ENCODE results near the gene CTIF. TPM values are rescaled to one million over a fixed set of nuclear protein-coding genes. Genes with fewer than 3 reads are reported as not detected.

The CTIF gene
- total and polyA plus RNA-seq, 2 experiments from 2014 or later, result 8.6 to 14.4 TPM

DNA sequence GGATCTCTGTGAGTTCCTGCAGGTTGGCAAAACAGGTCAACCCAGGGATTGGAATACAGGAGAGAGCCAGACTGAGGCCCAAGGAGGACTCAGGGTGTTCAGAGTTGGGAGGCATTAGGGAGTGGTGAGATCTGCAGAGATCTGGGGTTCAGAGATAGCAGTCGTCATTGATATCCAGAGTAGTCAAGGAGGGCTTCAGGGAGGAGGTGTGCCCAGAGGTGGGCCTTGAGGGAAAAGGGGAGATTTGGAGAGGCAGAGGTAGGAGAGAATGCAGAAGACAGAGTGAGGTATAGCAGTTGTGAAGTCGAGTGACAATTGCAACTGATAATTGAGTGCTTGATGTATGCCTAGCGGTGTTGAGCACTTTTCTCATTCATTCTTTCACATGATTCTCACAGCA is 70.3 kb downstream of the CTIF start (continued):
- TF ChIP-seq REST (IDR thresholded peaks at IDR 0.05; ENCODE audit: unreplicated experiment), result no peak
- TF ChIP-seq ZNF114 (CRISPR knock-in tag; IDR thresholded peaks at IDR 0.05), result no peak
- no peak for TF ChIP-seq EZH2 (IDR thresholded peaks at IDR 0.05; ENCODE audit: low read depth, unreplicated experiment)
- no peak for TF ChIP-seq CTCF (conservative IDR thresholded peaks at IDR 0.05; ENCODE audit: low read depth in 2 of 2)

GRCh38 chr18:48609820-48610815 is 71.3 kb downstream of the CTIF start:
- Histone ChIP-seq H3K9me2 (ENCODE audit: insufficient read depth) (no peaks in the 10 kb centered on the region), H3K4me1 (ENCODE audit: insufficient read depth) (peaks cover 11% of the 10 kb centered on the region; the same call in 1 of the 2 replicates), H2AFZ (no peak overlapping the region), H4K20me1 (replicated peaks; ENCODE audit: insufficient read depth) (peaks cover 5% of the 10 kb centered on the region; the same call in 1 of the 2 replicates), H3K4me3 (no peak overlapping the region), H3K27me3 (ENCODE audit: insufficient read depth) (no peaks in the 10 kb centered on the region), H3K79me2 (replicated peaks; ENCODE audit: insufficient read depth) (peaks cover 18% of the 10 kb centered on the region), H3K4me2 (no peak overlapping the region), H3K36me3 (ENCODE audit: insufficient read depth) (no peaks in the 10 kb centered on the region), H3F3A (replicated peaks; ENCODE audit: low read depth) (no peaks in the 10 kb centered on the region), H3K27ac (ENCODE audit: low read depth) (no peak overlapping the region)
- no peaks in the 10 kb centered on the region for H3K9me3 Mint-ChIP-seq
- H3K4me1 Mint-ChIP-seq, result peaks cover 26% of the 10 kb centered on the region
- no peak overlapping the region for H3K27ac Mint-ChIP-seq
- DNase-seq (ENCODE audit: low spot score), result no peak
- ATAC-seq, result no peak
- H3K4me3 Mint-ChIP-seq, result no peak overlapping the region
- H3K36me3 Mint-ChIP-seq (ENCODE audit: low read depth), result no peaks in the 10 kb centered on the region
- peaks cover 2% of the 10 kb centered on the region for H3K27me3 Mint-ChIP-seq (ENCODE audit: insufficient read depth, low read depth, poor library complexity)
- TF ChIP-seq REST (IDR thresholded peaks at IDR 0.05; ENCODE audit: unreplicated experiment), result no peak
- TF ChIP-seq, protein P1, sequence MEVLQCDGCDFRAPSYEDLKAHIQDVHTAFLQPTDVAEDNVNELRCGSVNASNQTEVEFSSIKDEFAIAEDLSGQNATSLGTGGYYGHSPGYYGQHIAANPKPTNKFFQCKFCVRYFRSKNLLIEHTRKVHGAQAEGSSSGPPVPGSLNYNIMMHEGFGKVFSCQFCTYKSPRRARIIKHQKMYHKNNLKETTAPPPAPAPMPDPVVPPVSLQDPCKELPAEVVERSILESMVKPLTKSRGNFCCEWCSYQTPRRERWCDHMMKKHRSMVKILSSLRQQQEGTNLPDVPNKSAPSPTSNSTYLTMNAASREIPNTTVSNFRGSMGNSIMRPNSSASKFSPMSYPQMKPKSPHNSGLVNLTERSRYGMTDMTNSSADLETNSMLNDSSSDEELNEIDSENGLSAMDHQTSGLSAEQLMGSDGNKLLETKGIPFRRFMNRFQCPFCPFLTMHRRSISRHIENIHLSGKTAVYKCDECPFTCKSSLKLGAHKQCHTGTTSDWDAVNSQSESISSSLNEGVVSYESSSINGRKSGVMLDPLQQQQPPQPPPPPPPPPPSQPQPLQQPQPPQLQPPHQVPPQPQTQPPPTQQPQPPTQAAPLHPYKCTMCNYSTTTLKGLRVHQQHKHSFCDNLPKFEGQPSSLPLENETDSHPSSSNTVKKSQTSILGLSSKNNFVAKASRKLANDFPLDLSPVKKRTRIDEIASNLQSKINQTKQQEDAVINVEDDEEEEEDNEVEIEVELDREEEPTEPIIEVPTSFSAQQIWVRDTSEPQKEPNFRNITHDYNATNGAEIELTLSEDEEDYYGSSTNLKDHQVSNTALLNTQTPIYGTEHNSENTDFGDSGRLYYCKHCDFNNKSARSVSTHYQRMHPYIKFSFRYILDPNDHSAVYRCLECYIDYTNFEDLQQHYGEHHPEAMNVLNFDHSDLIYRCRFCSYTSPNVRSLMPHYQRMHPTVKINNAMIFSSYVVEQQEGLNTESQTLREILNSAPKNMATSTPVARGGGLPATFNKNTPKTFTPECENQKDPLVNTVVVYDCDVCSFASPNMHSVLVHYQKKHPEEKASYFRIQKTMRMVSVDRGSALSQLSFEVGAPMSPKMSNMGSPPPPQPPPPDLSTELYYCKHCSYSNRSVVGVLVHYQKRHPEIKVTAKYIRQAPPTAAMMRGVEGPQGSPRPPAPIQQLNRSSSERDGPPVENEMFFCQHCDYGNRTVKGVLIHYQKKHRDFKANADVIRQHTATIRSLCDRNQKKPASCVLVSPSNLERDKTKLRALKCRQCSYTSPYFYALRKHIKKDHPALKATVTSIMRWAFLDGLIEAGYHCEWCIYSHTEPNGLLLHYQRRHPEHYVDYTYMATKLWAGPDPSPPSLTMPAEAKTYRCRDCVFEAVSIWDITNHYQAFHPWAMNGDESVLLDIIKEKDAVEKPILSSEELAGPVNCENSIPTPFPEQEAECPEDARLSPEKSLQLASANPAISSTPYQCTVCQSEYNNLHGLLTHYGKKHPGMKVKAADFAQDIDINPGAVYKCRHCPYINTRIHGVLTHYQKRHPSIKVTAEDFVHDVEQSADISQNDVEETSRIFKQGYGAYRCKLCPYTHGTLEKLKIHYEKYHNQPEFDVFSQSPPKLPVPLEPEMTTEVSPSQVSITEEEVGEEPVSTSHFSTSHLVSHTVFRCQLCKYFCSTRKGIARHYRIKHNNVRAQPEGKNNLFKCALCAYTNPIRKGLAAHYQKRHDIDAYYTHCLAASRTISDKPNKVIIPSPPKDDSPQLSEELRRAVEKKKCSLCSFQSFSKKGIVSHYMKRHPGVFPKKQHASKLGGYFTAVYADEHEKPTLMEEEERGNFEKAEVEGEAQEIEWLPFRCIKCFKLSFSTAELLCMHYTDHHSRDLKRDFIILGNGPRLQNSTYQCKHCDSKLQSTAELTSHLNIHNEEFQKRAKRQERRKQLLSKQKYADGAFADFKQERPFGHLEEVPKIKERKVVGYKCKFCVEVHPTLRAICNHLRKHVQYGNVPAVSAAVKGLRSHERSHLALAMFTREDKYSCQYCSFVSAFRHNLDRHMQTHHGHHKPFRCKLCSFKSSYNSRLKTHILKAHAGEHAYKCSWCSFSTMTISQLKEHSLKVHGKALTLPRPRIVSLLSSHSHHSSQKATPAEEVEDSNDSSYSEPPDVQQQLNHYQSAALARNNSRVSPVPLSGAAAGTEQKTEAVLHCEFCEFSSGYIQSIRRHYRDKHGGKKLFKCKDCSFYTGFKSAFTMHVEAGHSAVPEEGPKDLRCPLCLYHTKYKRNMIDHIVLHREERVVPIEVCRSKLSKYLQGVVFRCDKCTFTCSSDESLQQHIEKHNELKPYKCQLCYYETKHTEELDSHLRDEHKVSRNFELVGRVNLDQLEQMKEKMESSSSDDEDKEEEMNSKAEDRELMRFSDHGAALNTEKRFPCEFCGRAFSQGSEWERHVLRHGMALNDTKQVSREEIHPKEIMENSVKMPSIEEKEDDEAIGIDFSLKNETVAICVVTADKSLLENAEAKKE (CRISPR knock-in tag; IDR thresholded peaks at IDR 0.05), result no peak
